H1 (cell line): ENCODE data around the gene TPBG. TPM values are rescaled to one million over a fixed set of nuclear protein-coding genes. Genes with fewer than 3 reads are reported as not detected.

Source experiments
- CTCF ChIA-PET: fragments of 300-600 bp; sonication (Branson Sonifier 250); formaldehyde crosslinking; loops from one replicate; lab custom pipeline; 2021; ENCODE audit not compliant: partially characterized antibody; lab: Charles Lee
- POLR2A ChIA-PET: fragments of 300-600 bp; sonication (Branson Sonifier 250); formaldehyde crosslinking; loops from one replicate; lab custom pipeline; 2021; ENCODE audit warnings: inconsistent platforms; ENCODE audit not compliant: partially characterized antibody; lab: Charles Lee
- DNase-seq, 2 experiments: peaks; one replicate each; pipeline versions ENCODE4 v3.0.0 to v3.0.0-alpha.2; 2010 to 2022; ENCODE audit warnings: low spot score in 2 of 2, low read depth in 1 of 2, mixed read lengths in 1 of 2
- FAIRE-seq: peaks from 2 replicates; lab custom pipeline; 2011; peaks lifted over from hg19 to GRCh38; lab: Jason Lieb, UNC
- H2AFZ ChIP-seq: 2 replicates; pipeline ENCODE4 v1.8.1; 2012; ENCODE audit warnings: low read length, inconsistent platforms
- H2AK5ac ChIP-seq: 2 replicates; pipeline ENCODE4 v1.6.1; 2013; ENCODE audit warnings: low read depth, low read length
- H2BK120ac ChIP-seq: replicated peaks from 2 replicates; pipeline ENCODE3; 2013; ENCODE audit warnings: low read depth, low read length, inconsistent platforms
- H2BK12ac ChIP-seq: 2 replicates; pipeline ENCODE4 v1.6.1; 2013; ENCODE audit warnings: low read depth, low read length
- H2BK15ac ChIP-seq: 2 replicates; pipeline ENCODE4 v1.6.1; 2013; ENCODE audit warnings: low read length
- H2BK20ac ChIP-seq: 2 replicates; pipeline ENCODE4 v1.6.1; 2013; ENCODE audit warnings: low read length
- H2BK5ac ChIP-seq: 2 replicates; pipeline ENCODE4 v1.6.1; 2013; ENCODE audit warnings: low read depth, low read length
- H3K14ac ChIP-seq: 2 replicates; pipeline ENCODE4 v1.6.1; 2013; ENCODE audit warnings: inconsistent platforms; ENCODE audit not compliant: insufficient read length
- H3K18ac ChIP-seq: 2 replicates; pipeline ENCODE4 v1.6.1; 2013; ENCODE audit warnings: low read length; ENCODE audit errors: extremely low read depth
- H3K23ac ChIP-seq: 2 replicates; pipeline ENCODE4 v1.6.1; 2013; ENCODE audit warnings: inconsistent platforms; ENCODE audit not compliant: insufficient read length
- H3K23me2 ChIP-seq: 2 replicates; pipeline ENCODE4 v1.6.1; 2013; ENCODE audit warnings: low read depth, low read length
- H3K27ac ChIP-seq: 2 replicates; pipeline ENCODE4 v1.6.1; 2011; ENCODE audit warnings: low read depth, low read length, inconsistent platforms
- H3K27me3 ChIP-seq, 4 experiments: replicated peaks in 1 of 4; 1 replicate in 1 of 4; 2 replicates in 3 of 4; pipeline versions ENCODE4 v1.6.1 to v1.8.1; 2011 to 2013; ENCODE audit warnings: low read length in 3 of 4, mild to moderate bottlenecking in 3 of 4, inconsistent platforms in 2 of 4, mixed read lengths in 2 of 4, moderate library complexity in 1 of 4; ENCODE audit not compliant: control insufficient read depth in 3 of 4, insufficient read depth in 3 of 4; ENCODE audit errors: extremely low read depth in 1 of 4
- H3K36me3 ChIP-seq, 4 experiments: 2 replicates each; pipeline versions ENCODE4 v1.6.1 to v1.8.1; 2011 to 2013; ENCODE audit warnings: mild to moderate bottlenecking in 4 of 4, low read length in 3 of 4, moderate library complexity in 2 of 4, control low read depth in 1 of 4, inconsistent platforms in 1 of 4; ENCODE audit not compliant: insufficient read depth in 4 of 4, control insufficient read depth in 2 of 4
- H3K4ac ChIP-seq: replicated peaks from 2 replicates; pipeline ENCODE3; 2013; ENCODE audit warnings: low read length, low read depth, mixed read lengths, inconsistent platforms; ENCODE audit not compliant: insufficient read length
- H3K4me1 ChIP-seq, 4 experiments: replicated peaks in 1 of 4; 1 replicate in 1 of 4; 2 replicates in 3 of 4; pipeline versions ENCODE4 v1.6.1 to v1.8.1; 2011 to 2013; ENCODE audit warnings: low read length in 3 of 4, inconsistent platforms in 2 of 4, mixed read lengths in 1 of 4; ENCODE audit not compliant: insufficient read depth in 4 of 4, control insufficient read depth in 3 of 4
- H3K4me2 ChIP-seq, 2 experiments: 2 replicates each; pipeline versions ENCODE4 v1.6.1 to v1.8.1; 2011 to 2013; ENCODE audit warnings: low read depth in 2 of 2, low read length in 2 of 2, control low read depth in 1 of 2, inconsistent platforms in 1 of 2, mild to moderate bottlenecking in 1 of 2; ENCODE audit not compliant: insufficient read depth in 1 of 2
- H3K4me3 ChIP-seq, 4 experiments: fragments of 200-600, 300-600 bp in 1 of 4; sonication (generic), shearing (Covaris generic), sonication (Bioruptor Twin) in 1 of 4; 2 replicates each; pipeline versions ENCODE4 v1.5.1 to v1.8.1; 2011 to 2016; ENCODE audit warnings: low read length in 4 of 4, low read depth in 3 of 4, control low read depth in 2 of 4, inconsistent platforms in 2 of 4, mild to moderate bottlenecking in 2 of 4, mixed read lengths in 1 of 4, moderate library complexity in 1 of 4; ENCODE audit not compliant: insufficient read depth in 2 of 4; ENCODE audit errors: extremely low read depth in 1 of 4
- H3K56ac ChIP-seq: replicated peaks from 2 replicates; pipeline ENCODE3; 2013; ENCODE audit warnings: low read depth, mild to moderate bottlenecking, mixed read lengths, low read length, inconsistent platforms; ENCODE audit not compliant: insufficient read length
- H3K79me1 ChIP-seq: 2 replicates; pipeline ENCODE4 v1.6.1; 2013; ENCODE audit warnings: low read depth, low read length, control low read depth
- H3K79me2 ChIP-seq, 2 experiments: 2 replicates each; pipeline versions ENCODE4 v1.6.1 to v1.8.1; 2012 to 2013; ENCODE audit warnings: low read length in 2 of 2, mild to moderate bottlenecking in 2 of 2, inconsistent platforms in 1 of 2; ENCODE audit not compliant: insufficient read depth in 2 of 2, control insufficient read depth in 1 of 2
- H3K9ac ChIP-seq, 4 experiments: replicated peaks in 1 of 4; 1 replicate in 1 of 4; 2 replicates in 3 of 4; pipeline versions ENCODE4 v1.6.1 to v1.8.1; 2011 to 2013; ENCODE audit warnings: low read depth in 3 of 4, low read length in 3 of 4, control low read depth in 2 of 4, mild to moderate bottlenecking in 2 of 4, moderate library complexity in 2 of 4, inconsistent platforms in 1 of 4; ENCODE audit errors: extremely low read depth in 1 of 4
- H3K9me3 ChIP-seq, 2 experiments: 2 replicates each; pipeline versions ENCODE4 v1.6.1 to v1.8.1; 2012 to 2013; ENCODE audit warnings: mild to moderate bottlenecking in 2 of 2, moderate library complexity in 2 of 2, control low read depth in 1 of 2, inconsistent platforms in 1 of 2, low read depth in 1 of 2, low read length in 1 of 2, mixed read lengths in 1 of 2; ENCODE audit not compliant: insufficient read depth in 2 of 2
- H4K20me1 ChIP-seq, 2 experiments: replicated peaks in 1 of 2; 2 replicates each; pipeline versions ENCODE3 to v1.8.1; 2011 to 2013; ENCODE audit warnings: inconsistent platforms in 2 of 2, low read length in 2 of 2, mild to moderate bottlenecking in 1 of 2; ENCODE audit not compliant: insufficient read depth in 2 of 2, control insufficient read depth in 1 of 2
- H4K5ac ChIP-seq: 2 replicates; pipeline ENCODE4 v1.6.1; 2013; ENCODE audit warnings: low read length, low read depth, mixed read lengths, inconsistent platforms; ENCODE audit not compliant: insufficient read length
- H4K8ac ChIP-seq: 2 replicates; pipeline ENCODE4 v1.8.0; 2013; ENCODE audit warnings: mild to moderate bottlenecking, moderate library complexity, low read length, inconsistent platforms; ENCODE audit not compliant: insufficient read depth; ENCODE audit errors: extremely low read depth
- H4K91ac ChIP-seq: replicated peaks from 2 replicates; pipeline ENCODE3; 2013; ENCODE audit warnings: low read length, mixed read lengths, inconsistent platforms; ENCODE audit not compliant: insufficient read length
- CBX8 ChIP-seq: fragments of 300-800, 300-1000 bp; sonication (generic); IDR thresholded peaks from 2 replicates; pipeline ENCODE4 v1.7.1; 2016; ENCODE audit warnings: low read depth, low read length, borderline replicate concordance
- CHD2 ChIP-seq: IDR thresholded peaks from 2 replicates; pipeline ENCODE4 v1.6.1; 2012; ENCODE audit warnings: low read length, improper control_type of control experiment
- PHF8 ChIP-seq: fragments of 200-600 bp; sonication (generic); conservative IDR thresholded peaks from 2 replicates; pipeline ENCODE4 v1.7.1; 2012; ENCODE audit warnings: low read depth, mild to moderate bottlenecking, inconsistent platforms, low read length, moderate library complexity
- POU5F1 ChIP-seq: IDR thresholded peaks from 2 replicates; pipeline ENCODE4 v1.6.1; 2011; ENCODE audit warnings: low read depth, mild to moderate bottlenecking, low read length, moderate library complexity
- RBBP5 ChIP-seq: IDR thresholded peaks from 2 replicates; pipeline ENCODE4 v1.7.1; 2012; ENCODE audit warnings: low read depth, mild to moderate bottlenecking, inconsistent platforms, low read length, moderate library complexity, borderline replicate concordance
- WGBS, 2 experiments: shearing (Covaris generic) in 1 of 2; methylation state at CpG; one replicate each; pipeline versions ENCODE4 v1.1.6 to v1.1.7; 2013 to 2015; ENCODE audit warnings: low lambda C conversion rate in 2 of 2, mixed read lengths in 2 of 2, inconsistent platforms in 1 of 2, low coverage in 1 of 2, missing lambda C conversion rate in 1 of 2; ENCODE audit not compliant: insufficient replicate concordance in 2 of 2, insufficient coverage in 1 of 2, insufficient read length in 1 of 2; ENCODE audit errors: extremely low coverage in 1 of 2, missing lambda C conversion rate in 1 of 2; 5-methylcytosine and 5-hydroxymethylcytosine counted together
- polyA plus RNA-seq, 7 experiments: library from polyadenylated mRNA; depleted of rRNA in 3 of 7; stranded (reverse) in 5 of 7; unstranded in 2 of 7; fragments of >200 nt in 5 of 7; fragments of 200-250 nt in 2 of 7; gene quantifications; 1 replicate in 5 of 7; 2 replicates in 1 of 7; 4 replicates in 1 of 7; pipeline versions ENCODE4 v1.2.1 to v1.2.3, GENCODE V29; 2011 to 2013; ENCODE audit warnings: missing spikeins in 2 of 7, mixed read lengths in 2 of 7
- total RNA-seq: library from RNA; stranded (reverse); fragmentation: NEBNext Ultra II Directional; extraction: Animal tissue kit (Norgen Biotek cat#: 25700); gene quantifications from 2 replicates; pipeline ENCODE4 v1.2.1, GENCODE V29; 2021
- TF ChIP-seq, protein P1 (sequence below): IDR thresholded peaks from 2 replicates; pipeline ENCODE4 v1.6.1; 2011; ENCODE audit warnings: low read depth, mild to moderate bottlenecking, low read length; ENCODE audit not compliant: insufficient read depth

The TPBG gene
- total and polyA plus RNA-seq, 2 of the 8 experiments (the other 6 are each of a cell fraction or from before 2014, with no cell fraction given), result 28.4 to 33.6 TPM

DNA sequence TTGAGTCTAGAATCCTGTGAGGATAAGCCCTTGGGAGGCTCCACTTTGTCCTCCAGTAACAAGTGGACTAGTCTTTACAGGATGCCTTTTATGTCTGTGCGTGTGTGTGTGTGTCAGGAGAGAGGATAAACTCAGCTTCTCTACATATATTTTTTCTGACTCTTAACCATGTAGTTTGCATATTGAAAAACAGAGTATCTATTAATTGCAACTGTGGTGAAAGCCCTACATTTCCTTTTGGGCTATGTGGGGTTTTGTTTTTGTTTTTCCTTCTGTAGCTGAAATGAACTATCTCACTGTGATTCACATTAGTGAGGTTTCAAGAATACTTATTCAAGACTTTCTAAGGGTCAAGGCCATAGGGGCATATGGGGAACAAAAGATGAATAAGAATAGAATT is 17.7 kb downstream of the TPBG start:
- no peak overlapping the region for H2BK15ac ChIP-seq
- no peak overlapping the region for H2AFZ ChIP-seq
- H4K20me1 ChIP-seq, result no peaks in the 10 kb centered on the region
- H3K23ac ChIP-seq, result no peak overlapping the region
- no peaks in the 10 kb centered on the region for H3K23me2 ChIP-seq
- DNase-seq (no peak), FAIRE-seq (no peak)
- no peak overlapping the region for H2BK120ac ChIP-seq
- H2BK20ac ChIP-seq, result no peak overlapping the region
- WGBS, 2 experiments, result 93% methylated on average over 1 of the region's 1 CpG; no CpG with 5 or more reads in 1 of the 2 experiments
- CTCF ChIA-PET, result interaction anchor here (1.2 to 1.9 kb wide), 2 partner anchors 8 to 12 kb away, joined by 4 to 5 read pairs; no protein-coding TSS in a partner anchor
- peaks cover 3 to 5% of the 10 kb centered on the region in 2 experiments; a peak in 2 of 4 replicates for H3K9me3 ChIP-seq
- no peak overlapping the region for H2BK5ac ChIP-seq
- no peaks in the 10 kb centered on the region for H3K27me3 ChIP-seq
- POLR2A ChIA-PET, result no interaction called here
- H2BK12ac ChIP-seq, result no peak overlapping the region
- no peak overlapping the region for H4K91ac ChIP-seq
- H3K4me1 ChIP-seq, result peaks cover 0 to 13% (median 2%) of the 10 kb centered on the region in 4 experiments; a peak in 3 of 7 replicates
- no peak overlapping the region for H3K14ac ChIP-seq
- no peaks in the 10 kb centered on the region for H3K79me1 ChIP-seq
- H3K4ac ChIP-seq, result no peak overlapping the region
- TF ChIP-seq POU5F1 (no peak), CHD2 (no peak), PHF8 (no peak), CBX8 (no peak), RBBP5 (no peak)
- TF ChIP-seq, protein P1, sequence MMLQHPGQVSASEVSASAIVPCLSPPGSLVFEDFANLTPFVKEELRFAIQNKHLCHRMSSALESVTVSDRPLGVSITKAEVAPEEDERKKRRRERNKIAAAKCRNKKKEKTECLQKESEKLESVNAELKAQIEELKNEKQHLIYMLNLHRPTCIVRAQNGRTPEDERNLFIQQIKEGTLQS, result no peak
- no peak overlapping the region for H3K9ac ChIP-seq
- no peaks in the 10 kb centered on the region for H3K36me3 ChIP-seq
- H4K5ac ChIP-seq, result no peak overlapping the region
- H4K8ac ChIP-seq, result no peak overlapping the region
- no peak overlapping the region for H3K4me3 ChIP-seq
- no peak overlapping the region for H3K18ac ChIP-seq
- no peak overlapping the region for H3K56ac ChIP-seq
- no peak overlapping the region for H2AK5ac ChIP-seq
- no peak overlapping the region for H3K4me2 ChIP-seq
- no peaks in the 10 kb centered on the region for H3K79me2 ChIP-seq
- no peak overlapping the region for H3K27ac ChIP-seq
